Fibroblast of lung (primary cell): ENCODE data around the gene MPP2. TPM values are rescaled to one million over a fixed set of nuclear protein-coding genes. Genes with fewer than 3 reads are reported as not detected.
A peak's percentile ranks its signal among the peaks of the same experiment; 100 is the strongest.

ENCODE experiments used
- DNase-seq, 2 donors: peaks; one replicate each; pipeline versions ENCODE4 v3.0.0 to v3.0.0-alpha.2; 2010; ENCODE audit warnings: low read depth in 2 of 2
- H2AFZ ChIP-seq: 2 replicates; pipeline ENCODE4 v1.5.1; 2012; ENCODE audit warnings: low read length, control low read depth, inconsistent platforms
- H3K27ac ChIP-seq: 2 replicates; pipeline ENCODE4 v1.5.1; 2011; ENCODE audit warnings: low read length, control low read depth; ENCODE audit not compliant: insufficient read depth
- H3K27me3 ChIP-seq: 2 replicates; pipeline ENCODE4 v1.5.1; 2011; ENCODE audit warnings: mild to moderate bottlenecking, low read length; ENCODE audit not compliant: control insufficient read depth, insufficient read depth
- H3K36me3 ChIP-seq: 2 replicates; pipeline ENCODE4 v1.5.1; 2011; ENCODE audit warnings: low read length; ENCODE audit not compliant: control insufficient read depth, insufficient read depth
- H3K4me1 ChIP-seq: 2 replicates; pipeline ENCODE4 v1.5.1; 2011; ENCODE audit warnings: low read length; ENCODE audit not compliant: control insufficient read depth, insufficient read depth; ENCODE audit errors: extremely low read depth
- H3K4me2 ChIP-seq: 2 replicates; pipeline ENCODE4 v1.5.1; 2011; ENCODE audit warnings: low read length, control low read depth; ENCODE audit not compliant: insufficient read depth; ENCODE audit errors: extremely low read depth
- H3K4me3 ChIP-seq, 4 experiments: fragments of 200-600 bp in 1 of 4; sonication (generic) in 1 of 4; replicated peaks in 1 of 4; 2 replicates each; pipeline ENCODE4 v1.5.1; 2011 to 2016; ENCODE audit warnings: low read length in 4 of 4, low read depth in 3 of 4, mild to moderate bottlenecking in 3 of 4, control low read depth in 2 of 4, inconsistent platforms in 1 of 4, mixed read lengths in 1 of 4; ENCODE audit not compliant: insufficient read depth in 1 of 4; ENCODE audit errors: control extremely low read depth in 1 of 4
- H3K79me2 ChIP-seq: 2 replicates; pipeline ENCODE4 v1.5.1; 2012; ENCODE audit warnings: mild to moderate bottlenecking, low read length, inconsistent platforms; ENCODE audit not compliant: control insufficient read depth, insufficient read depth
- H3K9ac ChIP-seq: 2 replicates; pipeline ENCODE4 v1.5.1; 2011; ENCODE audit warnings: mild to moderate bottlenecking, low read length, control low read depth; ENCODE audit not compliant: insufficient read depth
- H3K9me3 ChIP-seq: 2 replicates; pipeline ENCODE4 v1.5.1; 2012; ENCODE audit warnings: low read depth, low read length; ENCODE audit not compliant: control insufficient read depth, insufficient read depth
- H4K20me1 ChIP-seq: 2 replicates; pipeline ENCODE4 v1.5.1; 2011; ENCODE audit warnings: low read length; ENCODE audit not compliant: control insufficient read depth, insufficient read depth; ENCODE audit errors: extremely low read depth
- EZH2 ChIP-seq: IDR thresholded peaks from 2 replicates; pipeline ENCODE4 v1.5.1; 2012; ENCODE audit warnings: low read length, control low read depth, mild to moderate bottlenecking; ENCODE audit errors: missing control alignments
- polyA plus RNA-seq, 2 donors: library from polyadenylated mRNA; depleted of rRNA in 1 of 2; stranded (reverse) in 1 of 2; unstranded in 1 of 2; fragments of >200 nt; gene quantifications; 2 replicates each; pipeline ENCODE4 v1.2.1, GENCODE V29; 2011 to 2012; ENCODE audit warnings: missing spikeins in 1 of 2
- total RNA-seq: library from RNA; depleted of rRNA; stranded (reverse); fragments of >200 nt; gene quantifications from 2 replicates; pipeline ENCODE4 v1.2.1, GENCODE V29; 2014
- TF ChIP-seq, protein P1 (sequence below), 2 donors: IDR thresholded peaks in 1 of 2; conservative IDR thresholded peaks in 1 of 2; 1 replicate in 1 of 2; 2 replicates in 1 of 2; pipeline ENCODE4 v1.5.1; 2011 to 2012; ENCODE audit warnings: low read length in 2 of 2, control low read depth in 1 of 2, inconsistent platforms in 1 of 2, low read depth in 1 of 2, mild to moderate bottlenecking in 1 of 2

Gene MPP2
- total and polyA plus RNA-seq, 2 donors (not counting 1 experiment from before 2014, with no cell fraction given): 1.2 to 2.1 TPM

GRCh38 chr17:43915559-43915958 lies 8.2 kb upstream of the MPP2 start:
- Histone ChIP-seq H3K9me3 (no peaks in the 10 kb centered on the region), H3K4me2 (no peak overlapping the region), H4K20me1 (no peaks in the 10 kb centered on the region), H3K4me3 (no peak overlapping the region), H2AFZ (no peak overlapping the region), H3K79me2 (no peaks in the 10 kb centered on the region), H3K9ac (no peak overlapping the region), H3K4me1 (no peaks in the 10 kb centered on the region), H3K27ac (no peak overlapping the region), H3K27me3 (peaks cover 26% of the 10 kb centered on the region), H3K36me3 (no peaks in the 10 kb centered on the region)
- DNase-seq: peak in 1 of 2 donors; percentile 11
- TF ChIP-seq, protein P1, sequence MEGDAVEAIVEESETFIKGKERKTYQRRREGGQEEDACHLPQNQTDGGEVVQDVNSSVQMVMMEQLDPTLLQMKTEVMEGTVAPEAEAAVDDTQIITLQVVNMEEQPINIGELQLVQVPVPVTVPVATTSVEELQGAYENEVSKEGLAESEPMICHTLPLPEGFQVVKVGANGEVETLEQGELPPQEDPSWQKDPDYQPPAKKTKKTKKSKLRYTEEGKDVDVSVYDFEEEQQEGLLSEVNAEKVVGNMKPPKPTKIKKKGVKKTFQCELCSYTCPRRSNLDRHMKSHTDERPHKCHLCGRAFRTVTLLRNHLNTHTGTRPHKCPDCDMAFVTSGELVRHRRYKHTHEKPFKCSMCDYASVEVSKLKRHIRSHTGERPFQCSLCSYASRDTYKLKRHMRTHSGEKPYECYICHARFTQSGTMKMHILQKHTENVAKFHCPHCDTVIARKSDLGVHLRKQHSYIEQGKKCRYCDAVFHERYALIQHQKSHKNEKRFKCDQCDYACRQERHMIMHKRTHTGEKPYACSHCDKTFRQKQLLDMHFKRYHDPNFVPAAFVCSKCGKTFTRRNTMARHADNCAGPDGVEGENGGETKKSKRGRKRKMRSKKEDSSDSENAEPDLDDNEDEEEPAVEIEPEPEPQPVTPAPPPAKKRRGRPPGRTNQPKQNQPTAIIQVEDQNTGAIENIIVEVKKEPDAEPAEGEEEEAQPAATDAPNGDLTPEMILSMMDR (conservative IDR thresholded peaks at IDR 0.05 in 1 of 2, IDR thresholded peaks at IDR 0.05 in 1 of 2; ENCODE audit: low read depth in 1 of 2, low read length in 2 of 2): no peak
- no peak for TF ChIP-seq EZH2

- Histone ChIP-seq H2AFZ (no peak overlapping the region), H3K4me1 (no peaks in the 10 kb centered on the region), H3K36me3 (no peaks in the 10 kb centered on the region), H3K9ac (no peak overlapping the region), H4K20me1 (no peaks in the 10 kb centered on the region), H3K9me3 (no peaks in the 10 kb centered on the region), H3K79me2 (no peaks in the 10 kb centered on the region), H3K27ac (no peak overlapping the region), H3K4me3 (no peak overlapping the region), H3K4me2 (no peak overlapping the region), H3K27me3 (peaks cover 24% of the 10 kb centered on the region)
- DNase-seq: no peak
- TF ChIP-seq EZH2: no peak
- TF ChIP-seq, protein P1 (conservative IDR thresholded peaks at IDR 0.05 in 1 of 2, IDR thresholded peaks at IDR 0.05 in 1 of 2; ENCODE audit: low read depth in 1 of 2, low read length in 2 of 2): no peak
Observed at GRCh38 chr17:43914451-43914850, 7.1 kb upstream of the MPP2 start.

DNA sequence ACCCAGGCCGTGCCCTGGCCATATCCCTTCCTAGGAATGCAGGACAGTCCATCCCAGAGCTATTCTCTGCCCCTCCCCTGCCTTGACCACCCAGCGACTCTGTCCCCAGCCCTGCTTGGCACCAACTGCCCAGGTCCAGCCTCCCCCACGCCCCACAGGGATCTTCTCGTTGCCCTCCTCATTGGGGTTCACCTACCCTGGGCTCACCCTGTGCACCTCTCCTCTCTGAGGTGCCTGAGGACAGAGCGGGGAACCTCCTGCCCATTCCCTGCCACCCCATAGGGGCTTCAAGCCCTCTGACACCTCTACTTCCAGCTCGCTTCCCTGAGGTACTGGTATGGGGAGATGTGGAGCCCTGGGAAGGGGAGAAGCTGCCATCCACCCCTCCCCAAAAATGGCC lies 6.2 kb upstream of the MPP2 start:
- H3K4me2 ChIP-seq: no peak overlapping the region
- no peaks in the 10 kb centered on the region for H4K20me1 ChIP-seq
- no peaks in the 10 kb centered on the region for H3K9me3 ChIP-seq
- no peak overlapping the region for H3K4me3 ChIP-seq
- no peaks in the 10 kb centered on the region for H3K4me1 ChIP-seq
- no peak for DNase-seq
- H3K27me3 ChIP-seq: peaks cover 24% of the 10 kb centered on the region
- H3K9ac ChIP-seq: no peak overlapping the region
- no peaks in the 10 kb centered on the region for H3K79me2 ChIP-seq
- TF ChIP-seq EZH2: no peak
- TF ChIP-seq, protein P1 (conservative IDR thresholded peaks at IDR 0.05 in 1 of 2, IDR thresholded peaks at IDR 0.05 in 1 of 2; ENCODE audit: low read depth in 1 of 2, low read length in 2 of 2): no peak
- no peak overlapping the region for H3K27ac ChIP-seq
- no peaks in the 10 kb centered on the region for H3K36me3 ChIP-seq
- H2AFZ ChIP-seq: no peak overlapping the region
